Measurements from ENCODE around the gene C11orf71.

Gene C11orf71, protein sequence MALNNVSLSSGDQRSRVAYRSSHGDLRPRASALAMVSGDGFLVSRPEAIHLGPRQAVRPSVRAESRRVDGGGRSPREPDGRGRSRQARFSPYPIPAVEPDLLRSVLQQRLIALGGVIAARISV

DNA sequence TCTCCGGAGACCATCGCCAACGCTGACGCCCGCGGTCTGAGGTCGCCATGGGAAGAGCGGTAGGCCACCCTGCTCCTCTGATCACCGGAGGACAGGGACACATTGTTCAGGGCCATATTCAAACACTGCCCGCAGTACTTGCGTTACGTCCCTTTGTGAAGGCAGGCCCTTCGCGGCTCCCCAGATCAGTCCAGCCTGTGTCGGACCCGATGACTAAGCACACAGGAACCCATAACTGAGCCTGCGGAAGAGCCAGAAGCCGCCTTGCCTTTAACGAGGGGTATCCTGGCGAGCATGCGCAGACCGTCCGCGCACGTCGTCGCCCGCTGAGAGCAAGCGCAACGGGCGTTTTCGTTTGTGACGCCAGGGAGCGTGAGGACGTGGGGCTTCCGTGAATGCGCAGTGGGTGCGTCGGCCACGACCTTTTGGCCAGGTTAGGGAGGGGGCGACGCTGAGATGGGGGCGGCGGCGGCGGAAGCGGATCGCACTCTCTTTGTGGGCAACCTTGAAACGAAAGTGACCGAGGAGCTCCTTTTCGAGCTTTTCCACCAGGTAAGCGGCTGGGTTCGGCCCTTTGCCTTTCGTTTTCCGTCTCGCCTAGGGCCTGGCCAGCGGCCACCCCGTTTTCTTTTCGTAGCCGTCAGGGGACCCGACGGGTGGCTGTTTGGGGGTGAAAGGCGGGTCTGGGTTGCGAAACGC lies at the start of gene C11orf71, which contains the start of gene RBM7:
Gene C11orf71, minus strand, starts transcription at position 296 of the 699 bp plus-strand sequence. Its CDS starts 180 bp downstream, at position 116.
Gene RBM7, plus strand, starts transcription at position 451 of the 699 bp plus-strand sequence. Its CDS starts 6 bp downstream, at position 457.
- peak; percentile 83 to 95 for DNase-seq

GRCh38 chr11:114449845-114450244 lies 49.5 kb upstream of the C11orf71 start:
- no peak for DNase-seq

GRCh38 chr11:114448749-114449482 lies 48.6 kb upstream of the C11orf71 start:
- no peak for DNase-seq

DNA sequence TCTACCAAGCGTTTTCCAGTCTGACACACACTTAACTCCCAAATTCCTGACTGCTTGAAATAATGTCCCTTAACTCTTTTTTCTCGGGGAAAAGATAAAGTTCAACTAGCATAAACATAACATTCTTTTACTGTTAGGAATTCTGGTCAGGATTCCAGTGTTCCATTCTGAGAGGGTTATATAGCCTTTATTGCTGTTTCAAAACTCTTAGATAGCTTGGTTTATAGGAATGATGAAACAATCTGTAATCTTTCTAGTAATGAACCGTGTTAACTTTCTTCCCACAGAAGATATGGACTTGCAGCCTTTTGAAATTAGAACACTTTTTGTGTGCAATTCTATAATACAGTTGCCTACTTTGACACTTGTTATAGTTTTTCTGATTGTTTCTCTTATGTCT lies 47.6 kb upstream of the C11orf71 start:
- no peak for DNase-seq

- no peak for DNase-seq
Observed at GRCh38 chr11:114447444-114447843, 47.1 kb upstream of the C11orf71 start.

DNA sequence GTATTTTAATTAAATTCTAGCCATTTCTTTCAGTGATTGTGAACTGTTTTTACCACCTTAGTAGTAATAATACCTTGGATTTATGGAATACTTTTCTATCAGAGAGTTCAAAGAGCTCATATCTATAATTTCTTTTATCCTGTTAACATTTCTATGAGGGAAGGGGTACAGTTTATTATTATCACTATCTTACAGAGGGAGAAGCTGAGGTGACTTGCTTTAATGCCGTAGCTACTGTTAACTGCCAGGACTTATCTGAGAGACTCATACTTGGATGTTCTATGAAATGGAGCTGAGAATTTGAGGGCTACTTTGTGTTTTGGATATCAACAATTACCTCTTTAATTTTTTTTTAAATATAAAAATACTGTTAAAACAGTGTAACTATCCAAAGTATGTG lies 42.2 kb upstream of the C11orf71 start:
- no peak for DNase-seq

DNA sequence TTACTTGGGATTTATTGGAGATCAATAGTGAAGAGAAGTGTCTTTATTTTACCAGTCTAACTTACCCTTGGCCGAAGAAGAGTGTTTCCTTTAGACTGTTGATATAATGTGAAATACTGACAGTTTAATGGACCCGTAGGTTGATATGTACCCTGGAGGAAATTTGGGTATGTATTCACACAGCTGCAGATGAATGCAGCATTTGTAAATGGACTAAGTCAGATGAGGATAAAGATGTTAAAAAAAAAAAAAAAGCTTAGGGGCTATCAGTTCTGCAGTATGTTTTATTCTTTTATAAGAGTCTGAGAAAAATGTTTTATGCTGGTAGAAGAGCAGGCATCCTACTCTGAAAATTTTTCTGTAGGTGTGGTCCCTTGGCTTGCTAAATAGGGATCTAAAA lies 41.6 kb upstream of the C11orf71 start:
- no peak for DNase-seq

DNA sequence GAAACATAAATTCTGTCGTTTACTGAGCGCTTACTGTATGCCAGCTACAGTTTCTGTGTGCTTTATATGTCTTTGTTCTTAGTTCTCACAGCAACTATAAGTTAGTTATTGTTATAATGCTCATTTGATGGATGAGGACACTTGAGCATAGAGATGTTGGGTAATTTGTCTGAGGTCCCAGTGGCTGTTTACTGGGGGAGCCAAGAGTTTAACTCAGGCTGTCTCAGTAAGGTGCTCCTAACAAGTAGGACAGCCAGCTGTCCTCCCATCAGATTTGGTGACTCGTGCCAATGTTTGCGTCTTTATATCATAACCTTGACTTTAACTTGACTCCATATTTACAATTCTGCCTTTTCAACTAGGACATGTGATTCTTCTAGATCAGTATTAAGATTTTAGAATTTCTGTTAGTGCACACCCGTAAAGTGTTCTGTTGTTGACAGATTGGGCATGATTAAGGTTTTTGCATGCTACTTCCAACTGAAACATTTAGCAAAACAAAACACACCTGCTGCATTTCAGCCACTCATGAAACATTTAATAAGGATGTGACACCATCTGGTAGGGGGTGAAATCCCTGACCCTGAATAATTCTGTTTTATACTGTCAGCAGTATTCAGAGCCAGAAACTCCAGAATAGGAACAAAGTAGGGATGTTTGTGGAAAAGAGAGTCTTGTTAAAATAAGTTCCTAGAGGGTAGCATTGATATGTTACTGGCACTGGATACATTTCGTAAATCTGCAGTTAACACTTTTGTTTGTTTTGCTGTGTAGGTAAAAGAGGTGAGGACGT lies 40.9 kb upstream of the C11orf71 start:
- peak; percentile 24 to 79 for DNase-seq

DNA sequence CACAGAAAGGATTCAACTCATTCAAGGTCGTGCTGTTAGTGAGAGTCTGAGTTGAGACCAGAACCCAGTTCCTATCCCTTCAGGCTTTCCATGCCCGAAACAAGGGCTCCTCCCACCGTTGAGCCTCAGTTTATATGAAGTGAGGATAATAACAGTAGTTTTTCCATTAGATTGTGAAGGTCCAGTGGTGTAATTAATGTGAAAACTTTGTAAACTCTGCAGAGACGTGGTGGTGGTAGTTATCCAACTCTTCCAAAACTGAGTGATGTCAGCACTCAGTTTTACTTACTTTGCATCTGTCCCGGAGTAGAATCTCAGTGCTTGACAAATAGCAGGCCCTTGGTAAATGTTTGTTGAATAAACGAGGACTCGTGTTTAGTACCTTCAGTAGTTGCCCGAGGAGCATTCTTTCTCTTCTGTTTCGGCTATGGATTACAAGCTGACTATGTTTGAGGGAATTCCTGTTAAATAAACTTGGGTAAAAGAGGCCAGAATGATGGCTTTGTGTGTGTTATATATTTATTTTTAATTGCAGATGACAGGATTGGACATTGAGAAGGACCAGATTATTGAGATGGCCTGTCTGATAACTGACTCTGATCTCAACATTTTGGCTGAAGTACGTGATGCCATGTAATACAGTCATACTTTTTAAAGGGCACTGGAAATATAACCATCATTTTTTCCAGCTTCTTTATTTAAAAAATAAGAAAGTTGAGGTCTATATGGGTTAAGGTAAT lies 40.0 kb upstream of the C11orf71 start:
- no peak for DNase-seq

DNA sequence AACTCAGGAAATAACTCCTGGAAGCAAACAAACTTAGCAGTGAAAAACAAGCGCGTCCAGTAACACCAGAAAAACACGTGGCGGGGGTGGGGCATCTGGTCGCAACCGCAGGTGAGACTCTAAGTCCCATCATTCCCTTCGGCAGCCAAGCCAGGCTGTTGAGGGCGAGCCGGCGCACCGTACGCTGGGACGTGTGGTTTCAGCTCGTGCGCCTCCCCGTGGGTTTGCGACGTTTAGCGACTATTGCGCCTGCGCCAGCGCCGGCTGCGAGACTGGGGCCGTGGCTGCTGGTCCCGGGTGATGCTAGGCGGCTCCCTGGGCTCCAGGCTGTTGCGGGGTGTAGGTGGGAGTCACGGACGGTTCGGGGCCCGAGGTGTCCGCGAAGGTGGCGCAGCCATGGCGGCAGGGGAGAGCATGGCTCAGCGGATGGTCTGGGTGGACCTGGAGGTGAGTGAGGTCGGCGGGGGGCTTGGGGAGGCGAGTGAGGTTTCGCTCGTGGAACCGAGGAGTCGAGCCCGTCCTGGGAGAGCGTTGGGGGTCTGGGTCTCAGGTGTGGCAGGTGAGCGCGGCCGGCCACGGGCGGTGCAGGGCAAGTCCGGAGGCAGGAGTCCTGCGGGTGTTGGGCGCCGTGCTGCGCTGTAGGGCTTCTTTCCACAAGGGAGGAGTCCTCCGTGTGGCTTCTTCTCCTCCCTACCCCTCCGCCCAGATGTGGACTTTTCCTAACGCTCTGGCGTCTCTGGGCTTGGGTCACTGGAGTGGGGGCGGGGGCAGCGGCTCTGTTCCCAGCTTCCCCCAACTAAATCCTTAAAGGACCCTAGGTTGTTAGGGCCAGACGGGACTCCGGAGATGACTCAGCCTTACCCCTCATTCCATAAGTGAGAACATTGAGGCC lies 39.2 kb upstream of the C11orf71 start, which contains the start of gene REXO2:
Gene REXO2, plus strand, starts transcription at position 239 of the 892 bp plus-strand sequence. Its CDS starts 62 bp downstream, at position 301.
- peak; percentile 75 to 92 for DNase-seq

DNA sequence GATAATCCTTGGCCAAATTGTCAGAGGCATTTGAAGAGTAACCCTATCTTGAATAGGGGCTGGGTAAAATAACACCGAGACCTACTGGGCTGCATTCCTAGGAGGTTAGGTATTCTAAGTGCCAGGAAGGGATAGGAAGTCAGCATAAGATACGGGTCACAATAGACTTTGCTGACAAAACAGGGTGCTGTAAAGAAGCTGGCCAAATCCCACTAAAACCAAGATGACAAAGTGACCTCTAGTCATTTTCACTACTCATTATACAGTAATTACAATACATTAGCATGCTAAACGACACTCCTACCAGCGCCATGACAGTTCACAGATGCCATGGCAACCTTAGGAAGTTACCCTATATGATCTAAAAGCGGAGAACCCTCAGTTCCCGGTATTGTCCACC lies 38.0 kb upstream of the C11orf71 start:
- DNase-seq: no peak

DNA sequence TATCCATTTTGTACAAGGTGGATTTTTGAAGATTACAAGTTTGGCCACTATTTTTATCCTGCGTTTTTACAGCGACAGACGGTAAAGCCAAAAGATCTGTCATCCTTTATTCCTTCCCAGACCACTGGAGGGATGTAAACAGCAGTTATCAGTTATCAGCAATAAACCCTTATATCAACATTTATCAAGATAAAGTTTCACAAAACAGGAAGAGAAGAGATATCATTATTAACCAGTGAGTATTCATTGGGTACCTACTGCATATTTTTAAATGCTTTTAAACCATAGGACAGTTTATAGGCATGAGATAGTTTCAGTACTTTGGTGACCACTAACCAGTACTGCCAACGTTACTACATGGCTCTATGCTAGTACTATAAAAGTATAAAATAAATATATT lies 33.1 kb upstream of the C11orf71 start:
- DNase-seq: no peak

DNA sequence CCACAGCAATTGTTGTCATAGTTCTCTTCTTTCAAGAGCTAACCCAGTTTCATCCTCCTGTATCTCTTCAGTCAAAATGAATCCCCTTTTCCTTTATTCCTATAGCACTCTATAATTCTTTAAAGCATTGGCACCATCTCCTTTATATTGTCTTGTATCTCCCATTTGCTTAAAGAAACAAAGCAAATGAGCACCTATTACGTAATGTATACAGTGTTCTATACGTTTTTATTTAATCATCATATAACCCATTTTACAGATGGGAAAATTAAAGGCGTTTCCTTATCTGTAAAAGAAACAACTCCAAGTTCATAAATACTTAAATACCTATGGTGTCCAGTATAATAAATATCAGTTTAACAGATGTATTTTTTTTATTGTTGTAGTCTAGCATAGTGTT lies 32.6 kb upstream of the C11orf71 start:
- no peak for DNase-seq

DNA sequence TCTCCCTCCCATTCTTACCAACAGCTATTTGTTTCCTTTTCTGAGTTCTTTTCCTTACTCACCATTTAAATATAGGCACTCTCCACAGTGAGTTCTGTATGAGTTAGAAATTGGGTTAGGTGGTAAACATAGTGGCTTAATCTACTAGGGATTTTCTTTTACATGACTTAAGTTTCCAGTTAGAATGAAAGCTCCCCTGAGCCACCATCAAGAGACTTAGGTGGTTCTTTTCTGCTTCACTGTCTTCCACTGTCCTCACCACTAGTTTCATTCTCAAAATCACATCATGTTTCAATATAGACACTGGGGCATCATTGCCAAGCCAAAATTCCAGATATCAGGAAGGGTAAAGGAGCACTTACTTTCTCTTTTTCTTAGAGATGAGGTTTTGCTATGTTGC lies 30.0 kb upstream of the C11orf71 start:
- no peak for DNase-seq

DNA sequence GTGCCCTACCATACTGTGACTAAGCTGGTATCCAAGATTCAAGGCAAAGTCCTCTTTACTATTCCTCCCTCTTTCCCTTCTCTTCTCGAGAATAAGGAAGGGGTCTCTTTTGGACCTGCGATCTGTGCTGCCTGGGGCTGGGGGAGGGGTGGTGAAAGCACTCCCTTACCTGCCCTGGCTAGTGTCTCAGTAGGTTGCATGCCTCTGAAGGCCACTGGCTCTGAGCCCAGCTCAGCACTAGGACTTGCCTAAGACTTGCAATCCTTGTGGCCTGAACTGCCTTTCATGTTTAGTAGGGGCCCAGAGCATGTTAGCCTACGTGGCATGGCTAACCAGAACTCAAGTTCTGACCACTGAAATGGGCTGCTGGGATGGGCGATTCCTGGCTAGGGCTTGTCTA lies 26.0 kb upstream of the C11orf71 start:
- DNase-seq: no peak

GRCh38 chr11:114416441-114416961 lies 16.2 kb upstream of the C11orf71 start:
- DNase-seq: no peak

DNA sequence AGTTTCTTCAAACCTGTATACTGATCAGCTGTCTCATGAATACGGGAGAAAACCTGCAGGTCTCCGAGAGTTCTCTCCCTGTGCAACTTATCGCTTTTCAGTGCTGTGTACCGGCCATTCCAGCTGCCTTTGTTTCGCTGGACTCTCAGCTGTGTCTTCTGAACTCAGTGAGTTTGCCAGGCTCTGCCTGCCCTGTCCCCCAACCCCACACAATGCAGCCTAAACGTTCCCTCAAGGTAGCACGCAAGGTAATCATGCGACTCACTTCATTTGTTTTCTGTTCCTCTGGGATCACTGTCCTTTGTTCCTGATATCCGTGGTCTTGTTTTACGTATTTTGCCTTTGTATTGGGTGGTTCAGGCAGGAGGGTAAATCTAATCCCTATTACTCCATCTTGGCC lies 13.6 kb upstream of the C11orf71 start:
- no peak for DNase-seq

GRCh38 chr11:114412946-114413345 lies 12.6 kb upstream of the C11orf71 start:
- DNase-seq: no peak

GRCh38 chr11:114401311-114401710 lies 1.0 kb upstream of the C11orf71 start:
- no peak for DNase-seq

DNA sequence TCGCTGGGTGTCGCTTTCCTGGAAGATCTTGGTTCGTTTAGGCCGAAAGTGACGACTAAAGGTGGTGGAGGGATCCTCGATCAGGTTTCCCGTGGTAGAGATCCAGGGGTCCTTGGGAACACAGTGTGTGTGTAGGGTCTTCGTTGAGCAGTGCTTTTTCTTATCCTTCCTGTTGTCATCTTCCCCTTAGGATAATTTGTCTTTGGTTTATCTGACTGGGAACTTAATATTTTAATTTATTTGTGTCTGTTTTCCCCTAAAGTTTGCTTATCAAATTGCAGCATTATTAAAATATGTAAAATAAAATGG lies 558 bp upstream of the C11orf71 start:
- DNase-seq: no peak
